ENCODE data around the gene FTMT. TPM values are rescaled to one million over a fixed set of nuclear protein-coding genes. Genes with fewer than 3 reads are reported as not detected.
"Not testable (repeated sequence)": the region's sequence is repeated elsewhere in the genome, so short reads cannot be mapped to it uniquely, and the experiment has no call there.

The FTMT gene
- not detected in 2 replicates for total RNA-seq
- polyA plus RNA-seq: not detected in 2 replicates
- polyA plus RNA-seq (2012): not detected in 2 replicates
- polyA minus RNA-seq (ENCODE audit: low replicate concordance): not detected in 2 replicates

- H3K27me3 ChIP-seq (ENCODE audit: control insufficient read depth, insufficient read depth, low read length): no peaks in the 10 kb centered on the region
- H3K27ac ChIP-seq (ENCODE audit: insufficient read depth, low read length): no peak within 1 kb of the TSS
- no peaks in the 10 kb centered on the region for H4K20me1 ChIP-seq (ENCODE audit: control insufficient read depth, extremely low read depth, insufficient read depth, low read length)
- H3K36me3 ChIP-seq (ENCODE audit: control insufficient read depth, insufficient read depth, low read length): no peaks in the 10 kb centered on the region
- TF ChIP-seq CTCF (conservative IDR thresholded peaks at IDR 0.05 in 1 of 2, IDR thresholded peaks at IDR 0.05 in 1 of 2; ENCODE audit: low read depth in 1 of 2, low read length in 2 of 2) (no peak), EZH2 (IDR thresholded peaks at IDR 0.05; ENCODE audit: low read length, missing control alignments) (no peak)
- no peak within 1 kb of the TSS for H3K4me2 ChIP-seq (ENCODE audit: extremely low read depth, insufficient read depth, low read length)
- H3K9me3 ChIP-seq (ENCODE audit: control insufficient read depth, insufficient read depth, low read depth, low read length): no peaks in the 10 kb centered on the region
- H3K9ac ChIP-seq (ENCODE audit: insufficient read depth, low read length): no peak within 1 kb of the TSS
- DNase-seq (ENCODE audit: low read depth in 2 of 2): no peak
- H3K79me2 ChIP-seq (ENCODE audit: control insufficient read depth, insufficient read depth, low read length): no peaks in the 10 kb centered on the region
- no peaks in the 10 kb centered on the region for H3K4me1 ChIP-seq (ENCODE audit: control insufficient read depth, extremely low read depth, insufficient read depth, low read length)
- no peak within 1 kb of the TSS for H3K4me3 ChIP-seq (replicated peaks in 1 of 4; ENCODE audit: control extremely low read depth in 1 of 4, insufficient read depth in 1 of 4, low read depth in 3 of 4, low read length in 4 of 4)
- no peak within 1 kb of the TSS for H2AFZ ChIP-seq (ENCODE audit: low read length)
Measured at GRCh38 chr5:121851643-121852574, at the start of gene FTMT. FTMT (plus strand) TSS chr5:121851882; CDS start chr5:121851964, 82 bp downstream.

- not testable (repeated sequence) for H4K20me1 ChIP-seq (ENCODE audit: control insufficient read depth, extremely low read depth, insufficient read depth, low read length); H3K36me3 ChIP-seq (ENCODE audit: control insufficient read depth, insufficient read depth, low read length); H3K27ac ChIP-seq (ENCODE audit: insufficient read depth, low read length); H3K27me3 ChIP-seq (ENCODE audit: control insufficient read depth, insufficient read depth, low read length); H3K4me1 ChIP-seq (ENCODE audit: control insufficient read depth, extremely low read depth, insufficient read depth, low read length); H3K79me2 ChIP-seq (ENCODE audit: control insufficient read depth, insufficient read depth, low read length); H3K4me2 ChIP-seq (ENCODE audit: extremely low read depth, insufficient read depth, low read length); H3K4me3 ChIP-seq (replicated peaks in 1 of 4; ENCODE audit: control extremely low read depth in 1 of 4, insufficient read depth in 1 of 4, low read depth in 3 of 4, low read length in 4 of 4); DNase-seq (ENCODE audit: low read depth in 2 of 2); H3K9me3 ChIP-seq (ENCODE audit: control insufficient read depth, insufficient read depth, low read depth, low read length); H3K9ac ChIP-seq (ENCODE audit: insufficient read depth, low read length); H2AFZ ChIP-seq (ENCODE audit: low read length)
Measured at GRCh38 chr5:121805251-121805650, 46.4 kb upstream of the FTMT start.

- Histone ChIP-seq H4K20me1 (ENCODE audit: control insufficient read depth, extremely low read depth, insufficient read depth, low read length) (no peaks in the 10 kb centered on the region), H3K9me3 (ENCODE audit: control insufficient read depth, insufficient read depth, low read depth, low read length) (no peaks in the 10 kb centered on the region), H3K27me3 (ENCODE audit: control insufficient read depth, insufficient read depth, low read length) (no peaks in the 10 kb centered on the region), H2AFZ (ENCODE audit: low read length) (no peak overlapping the region), H3K4me3 (replicated peaks in 1 of 4; ENCODE audit: control extremely low read depth in 1 of 4, insufficient read depth in 1 of 4, low read depth in 3 of 4, low read length in 4 of 4) (no peak overlapping the region), H3K4me1 (ENCODE audit: control insufficient read depth, extremely low read depth, insufficient read depth, low read length) (no peaks in the 10 kb centered on the region), H3K27ac (ENCODE audit: insufficient read depth, low read length) (no peak overlapping the region), H3K36me3 (ENCODE audit: control insufficient read depth, insufficient read depth, low read length) (no peaks in the 10 kb centered on the region), H3K9ac (ENCODE audit: insufficient read depth, low read length) (no peak overlapping the region), H3K4me2 (ENCODE audit: extremely low read depth, insufficient read depth, low read length) (no peak overlapping the region), H3K79me2 (ENCODE audit: control insufficient read depth, insufficient read depth, low read length) (no peaks in the 10 kb centered on the region)
- TF ChIP-seq EZH2 (IDR thresholded peaks at IDR 0.05; ENCODE audit: low read length, missing control alignments): no peak
- no peak for TF ChIP-seq CTCF (conservative IDR thresholded peaks at IDR 0.05 in 1 of 2, IDR thresholded peaks at IDR 0.05 in 1 of 2; ENCODE audit: low read depth in 1 of 2, low read length in 2 of 2)
- peak; percentile 2 to 64 for DNase-seq (ENCODE audit: low read depth in 2 of 2)
Measured at GRCh38 chr5:121805911-121806310, 45.8 kb upstream of the FTMT start.

All from fibroblast of lung (primary cell).